HG02970 (cell line): ENCODE measurements around the gene FNDC3B.

Experiments
- ATAC-seq: cut with Tn5 transposase; IDR thresholded peaks from one replicate; pipeline ENCODE4 v1.9.1; 2021; ENCODE audit warnings: mild to moderate bottlenecking, moderate library complexity, moderate number of reproducible peaks; ENCODE audit not compliant: unreplicated experiment, low FRiP score

The FNDC3B gene

DNA sequence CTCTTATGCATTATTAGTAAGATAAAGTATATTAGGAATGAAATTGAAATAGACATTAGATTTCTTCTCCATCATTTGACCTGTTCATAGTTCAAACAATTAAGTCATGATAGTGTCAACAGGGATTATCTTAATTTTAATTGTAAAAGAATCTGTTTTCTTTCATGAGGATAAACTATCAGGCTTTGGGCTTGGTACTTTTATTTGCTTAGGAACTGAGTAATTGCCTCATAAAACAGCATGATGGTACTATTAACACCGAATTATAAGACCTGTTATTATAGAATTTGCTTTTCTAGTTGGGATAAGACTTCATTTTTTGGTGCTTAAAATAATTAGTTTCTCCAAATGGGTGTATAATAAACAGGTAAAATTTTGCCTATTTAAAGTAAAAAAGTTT lies 71.8 kb downstream of the FNDC3B start:
- ATAC-seq = no peak

GRCh38 chr3:172112078-172112733 lies 72.8 kb downstream of the FNDC3B start:
- ATAC-seq = no peak

DNA sequence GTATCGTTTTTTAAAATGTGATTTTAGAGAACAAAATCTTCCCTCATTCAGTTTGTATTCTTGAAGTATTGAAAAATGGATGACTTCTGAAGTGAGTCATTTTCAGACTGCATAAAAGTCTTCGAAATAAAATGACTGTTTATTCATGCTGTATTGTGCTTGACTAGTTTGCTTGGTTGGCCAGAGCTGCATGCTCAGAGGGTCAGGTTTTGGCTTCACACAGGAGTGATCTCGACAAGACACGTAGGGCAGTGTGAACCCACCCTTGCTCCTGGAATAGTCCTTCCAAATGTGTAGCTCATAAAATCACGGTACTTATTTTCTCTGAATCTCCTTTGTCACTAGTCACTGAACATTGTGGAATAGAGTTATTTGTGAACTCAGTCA lies 73.3 kb downstream of the FNDC3B start:
- no peak for ATAC-seq

DNA sequence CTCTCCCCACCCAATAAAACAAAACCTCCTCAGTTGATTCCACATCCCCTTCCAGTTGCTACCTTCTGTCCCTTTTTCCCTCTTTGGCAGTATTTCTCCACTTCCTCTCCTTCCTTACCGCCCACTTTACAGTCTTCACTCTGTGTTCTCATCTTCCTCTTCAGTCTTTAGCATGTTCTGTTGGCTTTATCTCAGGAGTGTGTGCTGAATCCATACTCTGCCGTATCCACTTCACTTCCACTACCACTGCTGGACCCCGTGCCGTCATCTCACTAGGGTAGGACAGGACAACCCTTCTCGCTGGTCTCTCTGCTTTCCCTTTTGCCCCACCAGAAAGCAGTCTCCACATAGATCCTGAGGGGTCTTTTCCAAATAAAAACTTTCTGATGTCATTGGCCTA lies 74.3 kb downstream of the FNDC3B start:
- ATAC-seq = no peak

DNA sequence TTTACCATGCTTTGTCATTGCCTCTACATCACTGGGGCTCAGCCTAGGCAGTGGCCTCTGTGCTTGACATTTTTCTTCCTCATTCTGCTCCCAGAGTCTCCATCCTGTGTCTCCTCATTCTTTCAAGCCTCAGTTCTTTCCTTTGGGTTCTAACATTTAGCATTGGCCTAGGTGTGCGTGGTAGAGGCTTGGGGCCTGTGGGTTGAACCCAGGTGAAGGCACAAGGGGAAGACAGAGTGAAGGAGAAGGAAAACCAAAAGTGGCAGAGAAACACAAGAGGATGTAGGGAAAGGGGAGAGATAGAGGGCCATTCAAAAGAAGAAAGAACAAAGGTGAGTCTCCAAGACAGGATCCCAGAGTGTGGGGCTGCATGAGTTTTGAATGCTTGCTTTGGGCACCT lies 75.7 kb downstream of the FNDC3B start:
- ATAC-seq = no peak

DNA sequence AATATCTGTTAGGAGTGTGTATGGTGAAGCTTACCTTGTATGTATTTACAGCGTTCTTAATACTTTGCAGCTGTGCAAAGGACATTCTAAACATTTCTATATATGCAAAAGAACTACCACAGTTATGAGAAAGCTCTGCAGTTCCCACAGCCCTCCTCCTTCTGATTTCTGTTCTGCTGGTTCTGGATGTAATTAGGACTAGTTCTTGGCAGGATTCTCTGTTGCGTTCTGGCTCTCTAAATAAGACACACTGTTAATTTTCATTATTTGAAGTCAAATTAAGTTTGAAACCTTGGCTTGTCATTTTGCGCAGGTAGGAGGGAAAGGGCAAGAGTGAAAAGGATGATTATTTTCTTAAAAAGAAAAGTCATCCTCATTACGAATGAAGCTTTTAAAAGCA lies 76.4 kb downstream of the FNDC3B start:
- ATAC-seq = no peak

DNA sequence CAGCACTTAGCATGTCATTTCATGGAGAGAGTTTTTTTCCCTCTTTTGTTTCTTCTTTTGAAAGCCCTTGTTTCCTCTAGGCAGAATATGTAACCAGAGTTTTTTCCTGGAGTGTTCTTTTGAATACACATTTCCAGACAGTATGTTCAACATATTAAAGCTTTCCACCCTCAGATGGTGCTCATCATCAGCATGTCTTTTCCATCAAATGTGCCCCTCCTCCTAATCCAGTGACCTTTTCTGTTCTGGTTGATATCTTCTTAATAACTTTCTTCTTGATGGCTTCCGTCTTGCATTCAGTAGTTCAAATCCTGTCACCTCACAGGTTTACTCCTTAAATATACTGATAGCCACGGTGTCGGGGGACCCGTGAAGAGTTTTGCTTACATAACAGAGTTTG lies 78.6 kb downstream of the FNDC3B start:
- ATAC-seq = no peak

GRCh38 chr3:172119266-172119969 lies 80.0 kb downstream of the FNDC3B start:
- no peak for ATAC-seq

DNA sequence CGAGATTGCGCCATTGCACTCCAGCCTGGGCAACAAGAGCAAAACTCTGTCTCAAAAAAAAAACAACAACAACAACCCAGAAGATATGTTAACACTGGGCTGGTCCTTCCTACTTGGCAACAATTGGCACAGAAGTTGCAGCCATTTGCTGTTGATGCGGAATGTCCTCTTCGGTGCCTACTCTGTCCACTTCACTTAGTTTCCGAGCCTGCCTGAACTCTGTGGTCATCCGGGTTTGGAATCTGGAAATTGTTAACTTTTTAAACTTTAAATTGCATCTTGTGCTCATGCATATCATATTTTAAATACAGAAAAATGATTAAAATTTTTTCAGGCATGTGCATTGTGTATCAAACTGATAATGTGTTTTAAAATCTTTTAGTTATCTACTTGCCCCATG lies 81.5 kb downstream of the FNDC3B start:
- ATAC-seq = no peak

DNA sequence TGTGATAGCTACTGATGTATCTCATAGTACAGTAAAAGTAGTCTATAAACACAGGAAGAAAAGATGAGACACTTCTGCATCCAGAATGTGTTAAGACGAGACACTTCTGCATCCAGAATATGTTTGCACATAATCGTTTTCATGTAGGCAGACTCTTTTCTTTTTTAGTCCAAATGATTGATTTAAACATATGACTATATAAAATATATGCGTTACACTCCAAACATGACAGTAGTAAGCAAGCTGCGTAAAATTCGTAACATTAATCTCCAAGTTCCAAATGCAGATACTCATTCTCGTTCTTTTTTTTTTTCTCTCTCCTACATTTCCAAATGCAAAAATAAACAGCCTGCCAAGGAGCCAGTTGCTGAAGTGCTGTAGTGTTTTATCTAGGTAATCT lies 82.6 kb downstream of the FNDC3B start:
- no peak for ATAC-seq

GRCh38 chr3:172124271-172124670 lies 84.9 kb downstream of the FNDC3B start:
- ATAC-seq = no peak

DNA sequence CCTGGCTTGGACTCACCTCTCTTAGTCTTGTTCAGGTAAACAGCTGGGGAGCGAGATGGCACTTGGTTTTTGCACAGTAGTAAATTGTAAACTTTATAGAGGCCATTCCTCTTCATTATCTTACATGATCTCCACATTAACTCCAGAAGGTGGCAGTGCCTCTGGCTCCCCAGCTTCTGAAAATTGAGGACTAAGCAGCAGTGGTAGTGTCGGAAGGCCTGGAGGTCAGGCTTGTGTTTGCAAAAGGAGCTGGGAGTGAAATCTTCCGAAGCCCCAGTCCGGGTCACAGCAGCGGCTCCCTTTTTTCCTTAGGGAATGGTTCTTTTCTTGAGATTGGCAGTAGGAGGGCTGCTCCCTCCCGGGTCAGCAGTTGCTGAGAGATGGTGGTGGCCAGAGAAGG lies 85.7 kb downstream of the FNDC3B start:
- no peak for ATAC-seq

- ATAC-seq = no peak
Measured at GRCh38 chr3:172125963-172126457, 86.6 kb downstream of the FNDC3B start.

- ATAC-seq = no peak
Measured at GRCh38 chr3:172126741-172127140, 87.4 kb downstream of the FNDC3B start.

GRCh38 chr3:172127141-172127540 lies 87.8 kb downstream of the FNDC3B start:
- no peak for ATAC-seq

DNA sequence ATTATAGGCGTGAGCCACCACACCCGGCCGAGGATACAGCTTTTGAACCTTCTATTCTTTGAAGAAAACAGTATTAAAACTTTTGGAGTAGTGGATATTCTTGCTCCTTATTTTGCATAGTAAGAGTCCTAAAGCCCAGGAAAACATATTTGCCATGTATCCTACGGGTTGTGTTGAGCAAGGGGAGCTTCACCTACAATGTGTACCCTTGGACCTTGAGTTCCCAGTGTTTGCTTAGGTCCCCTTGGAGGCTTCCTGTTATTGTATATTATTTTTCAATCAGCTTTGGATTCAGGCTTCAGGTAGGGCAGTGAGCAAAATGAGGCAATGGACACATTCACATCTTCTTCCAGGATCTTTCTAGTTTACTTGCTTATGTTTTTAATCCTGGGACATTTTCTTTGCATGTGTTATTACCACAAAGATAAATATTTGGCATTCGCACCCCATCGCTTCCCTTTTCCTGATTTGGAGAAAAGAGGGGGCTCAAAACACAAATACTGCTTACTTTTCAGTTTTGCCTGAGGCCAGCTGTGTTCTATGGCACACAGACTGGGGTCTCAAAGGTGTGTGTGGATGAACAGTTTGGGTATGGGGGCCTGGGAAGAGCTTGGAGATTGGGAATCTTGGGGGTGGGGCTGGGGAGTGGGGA lies 88.7 kb downstream of the FNDC3B start:
- no peak for ATAC-seq

GRCh38 chr3:172128858-172129257 lies 89.5 kb downstream of the FNDC3B start:
- no peak for ATAC-seq

DNA sequence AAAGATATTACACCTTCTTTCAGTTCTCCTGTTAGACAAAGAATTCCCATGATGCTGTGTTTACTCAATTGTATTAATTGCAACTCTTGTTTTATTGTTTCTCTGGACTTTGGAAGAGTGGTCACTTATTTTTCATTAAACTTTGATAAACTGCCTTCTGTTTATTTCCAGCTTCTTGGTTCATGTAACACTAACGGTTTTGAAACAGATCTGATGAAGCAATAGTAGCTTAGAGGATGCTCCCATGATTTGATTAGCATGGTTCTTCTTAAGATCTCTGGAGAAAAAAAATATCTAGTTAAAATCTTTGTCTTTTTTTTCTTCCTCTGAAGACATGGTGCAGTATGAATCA lies 90.1 kb downstream of the FNDC3B start:
- no peak for ATAC-seq

- ATAC-seq = no peak
Measured at GRCh38 chr3:172129850-172130716, 90.7 kb downstream of the FNDC3B start.

- ATAC-seq = no peak
Measured at GRCh38 chr3:172130717-172131050, 91.3 kb downstream of the FNDC3B start.

DNA sequence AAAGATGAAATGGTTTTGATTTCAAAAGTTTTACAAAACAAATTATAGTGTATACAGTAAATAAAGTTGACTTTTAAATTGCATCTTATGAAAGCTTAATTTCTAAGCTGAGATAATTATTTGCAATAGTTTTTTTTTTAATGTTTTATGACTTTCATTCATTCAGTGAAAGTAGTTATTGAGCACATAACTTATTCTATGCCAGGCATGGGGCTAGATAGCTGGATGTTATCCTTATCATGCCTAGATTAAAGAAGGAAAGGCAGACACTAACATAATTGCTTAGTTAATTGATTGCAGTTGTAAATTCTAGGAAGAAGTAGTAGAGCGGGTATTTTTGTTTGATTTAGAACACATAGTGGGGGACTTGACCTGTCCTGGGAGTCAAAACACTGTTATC lies 92.4 kb downstream of the FNDC3B start:
- ATAC-seq = no peak
